GM13976 (cell line): Measurements from ENCODE around the gene TTLL5.

Experiments
- DNase-seq: peaks from one replicate; pipeline ENCODE4 v3.0.0; 2012; ENCODE audit warnings: low spot score
- in situ Hi-C: fragments of 300-500 bp; cut with MboI; formaldehyde crosslinking; loops from one replicate; pipeline ENCODE4 v1.12.0; 2022; ENCODE audit warnings: low sequenced_read_pairs, mixed read lengths, inconsistent platforms; ENCODE audit not compliant: unreplicated experiment
- TF ChIP-seq, protein P1 (sequence below): IDR thresholded peaks from 2 replicates; pipeline ENCODE4 v1.5.1; 2012; ENCODE audit warnings: borderline replicate concordance, mild to moderate bottlenecking; ENCODE audit not compliant: insufficient read depth; ENCODE audit errors: extremely low read depth, missing control alignments, control extremely low read depth

The TTLL5 gene

DNA sequence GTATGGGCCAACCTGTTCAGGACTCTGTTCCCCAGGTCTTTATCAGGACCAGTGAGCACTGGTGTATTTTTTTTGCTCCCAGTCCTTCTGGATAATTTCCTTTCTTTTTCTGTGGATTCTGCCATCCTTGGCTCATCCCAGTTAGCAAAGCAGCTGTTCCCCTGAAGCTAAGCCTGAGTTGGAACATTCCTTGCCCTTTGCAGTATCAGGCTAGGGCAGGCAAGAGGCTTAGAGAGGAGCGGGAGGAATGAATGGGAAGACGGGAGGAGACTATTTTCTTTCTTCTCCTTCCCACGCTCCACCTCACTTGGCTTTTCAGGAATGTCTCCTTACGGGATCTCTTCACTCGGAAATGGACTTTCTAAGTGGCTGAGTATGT, 29.6 kb upstream of the TTLL5 start:
- in situ Hi-C loops, result loop anchor here (10.0 kb wide), 1 partner anchor 47 kb away; no protein-coding TSS in a partner anchor
- TF ChIP-seq, protein P1, sequence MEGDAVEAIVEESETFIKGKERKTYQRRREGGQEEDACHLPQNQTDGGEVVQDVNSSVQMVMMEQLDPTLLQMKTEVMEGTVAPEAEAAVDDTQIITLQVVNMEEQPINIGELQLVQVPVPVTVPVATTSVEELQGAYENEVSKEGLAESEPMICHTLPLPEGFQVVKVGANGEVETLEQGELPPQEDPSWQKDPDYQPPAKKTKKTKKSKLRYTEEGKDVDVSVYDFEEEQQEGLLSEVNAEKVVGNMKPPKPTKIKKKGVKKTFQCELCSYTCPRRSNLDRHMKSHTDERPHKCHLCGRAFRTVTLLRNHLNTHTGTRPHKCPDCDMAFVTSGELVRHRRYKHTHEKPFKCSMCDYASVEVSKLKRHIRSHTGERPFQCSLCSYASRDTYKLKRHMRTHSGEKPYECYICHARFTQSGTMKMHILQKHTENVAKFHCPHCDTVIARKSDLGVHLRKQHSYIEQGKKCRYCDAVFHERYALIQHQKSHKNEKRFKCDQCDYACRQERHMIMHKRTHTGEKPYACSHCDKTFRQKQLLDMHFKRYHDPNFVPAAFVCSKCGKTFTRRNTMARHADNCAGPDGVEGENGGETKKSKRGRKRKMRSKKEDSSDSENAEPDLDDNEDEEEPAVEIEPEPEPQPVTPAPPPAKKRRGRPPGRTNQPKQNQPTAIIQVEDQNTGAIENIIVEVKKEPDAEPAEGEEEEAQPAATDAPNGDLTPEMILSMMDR, result no peak
- no peak for DNase-seq

DNA sequence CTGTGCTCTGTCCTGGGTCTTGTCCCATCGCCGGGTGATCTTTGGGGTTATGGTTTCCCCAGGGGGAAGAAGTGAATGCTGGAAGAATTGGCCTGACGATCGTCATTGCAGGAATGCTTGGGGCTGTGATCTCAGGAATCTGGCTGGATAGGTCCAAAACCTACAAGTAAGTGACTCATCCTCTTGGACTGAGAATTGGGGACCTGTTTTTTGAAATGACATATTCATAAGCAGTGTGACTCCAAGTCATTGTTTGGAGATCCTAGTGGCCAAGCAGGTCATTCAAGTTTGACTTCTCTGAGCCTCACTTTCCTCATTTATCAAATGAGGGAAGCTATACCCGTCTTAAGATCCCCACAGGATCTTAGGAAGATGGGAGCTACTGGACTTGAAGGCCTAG, 26.2 kb upstream of the TTLL5 start:
- TF ChIP-seq, protein P1, result no peak
- in situ Hi-C loops, result loop anchor here (10.0 kb wide), 1 partner anchor 50 kb away; no protein-coding TSS in a partner anchor
- DNase-seq, result no peak

DNA sequence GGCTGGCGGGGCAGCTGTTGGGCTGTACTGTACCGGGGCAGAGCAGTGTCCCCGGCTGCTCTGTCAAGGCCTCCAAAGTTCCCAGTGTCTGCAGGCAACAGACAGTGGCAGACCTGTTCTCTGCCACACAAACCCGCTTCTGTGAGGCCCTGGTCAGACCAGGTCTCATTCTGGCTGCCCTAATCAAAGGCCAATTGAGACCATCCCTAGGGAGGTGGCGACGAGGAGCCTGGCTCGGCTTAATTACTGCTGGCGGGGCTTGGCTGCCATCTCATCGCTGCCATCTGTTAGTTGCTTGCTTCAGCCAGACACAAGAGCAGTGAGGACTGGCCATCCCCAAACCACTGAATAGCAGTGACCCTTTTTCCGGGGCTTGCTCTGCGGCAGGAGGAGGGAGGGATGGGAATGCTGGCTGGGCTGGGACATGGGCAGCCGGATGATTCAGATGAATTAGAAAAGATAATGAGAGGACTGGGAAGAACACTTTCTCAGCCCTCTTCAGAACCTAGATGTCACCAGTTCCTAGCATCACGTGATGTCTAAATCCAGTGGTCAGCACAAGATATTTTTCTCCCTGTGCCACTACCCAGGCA, 24.9 kb upstream of the TTLL5 start:
- in situ Hi-C loops, result loop anchor here (10.0 kb wide), 1 partner anchor 51 kb away; no protein-coding TSS in a partner anchor
- TF ChIP-seq, protein P1, result no peak
- DNase-seq, result no peak

DNA sequence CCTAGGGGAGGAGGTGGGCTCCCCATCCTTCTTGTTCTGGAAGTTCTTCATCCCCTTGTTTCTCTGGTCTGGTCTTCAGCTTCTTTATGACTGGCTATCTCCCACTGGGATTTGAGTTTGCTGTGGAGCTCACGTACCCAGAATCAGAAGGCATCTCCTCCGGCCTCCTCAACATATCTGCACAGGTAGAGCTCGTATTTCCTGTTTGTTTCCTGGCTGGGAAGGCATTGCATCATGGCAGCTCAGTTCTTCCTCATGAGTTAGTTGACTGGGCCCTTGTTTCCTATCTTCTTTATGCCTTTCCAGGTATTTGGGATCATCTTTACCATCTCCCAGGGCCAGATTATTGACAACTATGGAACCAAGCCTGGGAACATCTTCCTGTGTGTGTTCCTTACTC, 20.2 kb upstream of the TTLL5 start:
- in situ Hi-C loops, result no loop called here
- no peak for DNase-seq
- TF ChIP-seq, protein P1, result no peak

DNA sequence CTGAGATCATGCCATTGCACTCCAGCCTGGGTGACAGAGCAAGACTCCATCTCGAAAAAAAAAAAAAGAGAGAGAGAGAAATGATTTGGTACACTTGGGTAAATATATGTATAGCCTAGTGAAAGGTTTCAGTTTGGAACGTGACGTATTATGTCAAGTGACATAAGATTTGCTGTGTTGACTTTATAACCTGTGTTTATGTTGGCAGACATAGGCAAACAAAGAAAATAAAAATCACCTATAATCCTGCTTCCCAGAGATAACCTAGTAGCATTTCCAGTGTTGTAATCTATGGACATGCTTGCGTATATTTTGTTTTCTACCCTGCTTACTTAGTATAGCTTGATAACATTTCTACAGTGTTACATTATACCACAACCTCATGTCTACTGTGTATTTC, 17.1 kb upstream of the TTLL5 start:
- in situ Hi-C loops, result no loop called here
- DNase-seq, result no peak
- TF ChIP-seq, protein P1, result no peak

DNA sequence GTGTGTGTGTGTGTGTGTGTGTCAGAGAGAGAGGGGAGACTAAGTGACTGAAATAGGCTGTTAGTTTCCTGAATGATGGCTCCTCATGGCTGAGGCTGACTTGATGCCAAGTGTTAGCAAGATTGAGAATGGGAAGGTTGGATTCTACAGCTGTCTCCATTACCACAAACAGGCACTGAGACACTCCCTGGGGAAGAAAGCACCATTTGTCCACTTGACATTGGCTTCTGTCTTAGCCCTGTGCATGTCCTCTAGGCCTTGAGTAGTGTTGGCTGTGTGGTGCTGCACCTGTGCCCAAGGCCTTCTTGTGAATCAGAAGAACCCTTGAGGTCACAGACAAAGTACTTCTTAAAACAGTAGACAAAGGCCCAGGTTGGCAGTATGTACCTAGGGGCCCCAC, 16.0 kb upstream of the TTLL5 start:
- in situ Hi-C loops, result loop anchor here (5.0 kb wide), 1 partner anchor 338 kb away; no protein-coding TSS in a partner anchor
- DNase-seq, result no peak
- TF ChIP-seq, protein P1, result no peak
